Neural progenitor cell (in vitro differentiated cells): Measurements from ENCODE around the gene GAL3ST2.

Experiments
- CTCF ChIP-seq: fragments of 200-600 bp; sonication (generic); IDR thresholded peaks from 2 replicates; pipeline ENCODE4 v1.5.1; 2017; ENCODE audit warnings: antibody characterized with exemption, mild to moderate bottlenecking
- EZH2 ChIP-seq: fragments of 200-600 bp; sonication (generic); IDR thresholded peaks from 2 replicates; pipeline ENCODE4 v1.6.1; 2017; ENCODE audit warnings: antibody characterized with exemption, mild to moderate bottlenecking, moderate library complexity

DNA sequence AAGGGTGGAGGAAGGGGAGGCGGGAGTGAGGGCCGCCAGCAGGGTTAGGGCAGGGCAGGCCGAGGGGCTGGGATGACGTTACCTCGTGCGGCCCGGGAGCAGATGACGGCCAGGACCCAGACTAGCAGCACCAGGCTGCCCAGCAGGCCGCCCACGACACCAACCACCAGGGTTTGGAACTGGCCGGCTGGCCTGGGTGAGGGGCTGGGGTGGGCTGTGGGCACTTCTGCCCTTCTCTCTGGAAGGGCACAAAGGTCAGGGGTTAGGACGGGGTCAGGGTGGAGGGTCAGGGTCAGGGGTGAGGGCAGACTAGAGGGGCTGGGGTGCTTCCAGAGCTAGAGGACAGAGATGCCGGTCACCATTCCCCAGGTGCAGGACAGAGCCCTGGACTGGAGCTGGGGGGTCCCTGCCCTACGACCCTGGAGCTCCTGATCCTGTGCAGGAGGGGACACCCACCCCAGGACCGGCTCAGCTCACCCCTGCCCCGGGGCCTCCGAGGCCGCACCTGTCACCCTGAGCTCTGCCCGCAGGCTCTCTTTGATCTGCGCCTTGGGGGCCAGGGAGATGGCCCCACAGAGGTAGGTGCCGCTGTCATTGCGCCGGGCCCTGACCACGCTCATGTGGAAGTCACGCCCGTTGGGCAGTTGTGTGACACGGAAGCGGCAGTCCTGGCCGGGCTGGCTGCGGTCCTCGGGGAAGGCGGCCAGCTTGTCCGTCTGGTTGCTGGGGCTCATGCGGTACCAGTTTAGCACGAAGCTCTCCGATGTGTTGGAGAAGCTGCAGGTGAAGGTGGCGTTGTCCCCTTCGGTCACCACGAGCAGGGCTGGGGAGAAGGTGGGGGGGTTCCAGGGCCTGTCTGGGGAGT lies 75.7 kb downstream of the GAL3ST2 start:
- TF ChIP-seq CTCF (no peak), EZH2 (no peak)
